Measurements from ENCODE around the gene MFSD8. TPM values are rescaled to one million over a fixed set of nuclear protein-coding genes. Genes with fewer than 3 reads are reported as not detected.

The MFSD8 gene
- total and polyA plus RNA-seq, 2 of the 8 experiments (the other 6 are each of a cell fraction or from before 2014, with no cell fraction given) = 9.2 to 15.8 TPM

DNA sequence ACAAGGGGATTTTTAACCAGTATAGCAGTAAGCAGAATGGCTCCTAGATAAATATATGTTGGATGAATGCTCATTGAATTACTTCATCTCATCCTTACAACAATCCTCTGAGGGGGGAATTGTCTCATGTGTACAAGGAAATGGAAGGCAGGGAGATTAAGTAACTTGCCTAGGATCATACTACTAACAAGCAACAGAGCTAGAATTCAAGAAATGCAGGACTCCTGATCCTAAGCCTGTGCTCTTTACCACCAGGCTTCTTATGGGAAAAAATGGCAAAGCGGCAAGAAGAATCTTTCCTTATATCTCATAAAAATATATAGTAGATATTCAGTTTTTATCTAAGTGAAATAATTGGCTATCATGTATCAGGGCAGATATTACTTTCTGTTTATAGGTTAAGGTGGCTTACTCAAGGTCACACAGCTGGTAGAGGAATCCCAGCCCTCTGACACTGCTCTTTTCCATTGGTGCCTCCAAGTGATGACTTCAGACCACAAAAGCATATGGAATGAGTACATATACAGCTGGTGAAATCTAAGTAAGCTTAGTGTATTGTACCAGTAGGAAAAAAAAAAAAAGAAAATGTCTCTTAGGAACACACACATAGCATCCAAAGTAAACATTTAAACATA, 2.3 kb upstream of the MFSD8 start:
- DNase-seq (ENCODE audit: low read depth in 1 of 2, low spot score in 2 of 2) = no peak
- H4K5ac ChIP-seq (ENCODE audit: insufficient read length, low read depth, low read length) = no peak overlapping the region
- no peak overlapping the region for H3K9ac ChIP-seq (replicated peaks in 1 of 4; ENCODE audit: extremely low read depth in 1 of 4, low read depth in 3 of 4, low read length in 3 of 4)
- no peak overlapping the region for H4K8ac ChIP-seq (ENCODE audit: extremely low read depth, insufficient read depth, low read length)
- no peak overlapping the region for H3K18ac ChIP-seq (ENCODE audit: extremely low read depth, low read length)
- H3K27ac ChIP-seq (ENCODE audit: low read depth, low read length) = no peak overlapping the region
- no peak overlapping the region for H2BK120ac ChIP-seq (replicated peaks; ENCODE audit: low read depth, low read length)
- H2AK5ac ChIP-seq (ENCODE audit: low read depth, low read length) = no peak overlapping the region
- no peak overlapping the region for H3K23ac ChIP-seq (ENCODE audit: insufficient read length)
- no peaks in the 10 kb centered on the region for H3K9me3 ChIP-seq (ENCODE audit: insufficient read depth in 2 of 2, low read depth in 1 of 2, low read length in 1 of 2)
- no peaks in the 10 kb centered on the region for H3K79me1 ChIP-seq (ENCODE audit: low read depth, low read length)
- 0 out of 2 replicates have a peak, but pooled peaks cover 2% of the 10 kb centered on the region for H3K23me2 ChIP-seq (ENCODE audit: low read depth, low read length)
- H3K14ac ChIP-seq (ENCODE audit: insufficient read length) = no peak overlapping the region
- H3K4me3 ChIP-seq (ENCODE audit: extremely low read depth in 1 of 4, insufficient read depth in 2 of 4, low read depth in 3 of 4, low read length in 4 of 4) = no peak overlapping the region
- no peak overlapping the region; a peak in 1 of 4 replicates for H3K4me2 ChIP-seq (ENCODE audit: insufficient read depth in 1 of 2, low read depth in 2 of 2, low read length in 2 of 2)
- H3K56ac ChIP-seq (replicated peaks; ENCODE audit: insufficient read length, low read depth, low read length) = no peak overlapping the region
- H4K20me1 ChIP-seq (replicated peaks in 1 of 2; ENCODE audit: control insufficient read depth in 1 of 2, insufficient read depth in 2 of 2, low read length in 2 of 2) = peaks cover 0 to 4% of the 10 kb centered on the region in 2 experiments
- 95% methylated on average over 1 of the region's 1 CpG; no CpG with 5 or more reads in 1 of the 2 experiments for WGBS, 2 experiments (ENCODE audit: extremely low coverage in 1 of 2, insufficient coverage in 1 of 2, insufficient read length in 1 of 2, insufficient replicate concordance in 2 of 2, low coverage in 1 of 2, low lambda C conversion rate in 2 of 2, missing lambda C conversion rate in 1 of 2)
- H2BK20ac ChIP-seq (ENCODE audit: low read length) = no peak overlapping the region
- no peaks in the 10 kb centered on the region for H3K36me3 ChIP-seq (ENCODE audit: control insufficient read depth in 2 of 4, insufficient read depth in 4 of 4, low read length in 3 of 4)
- FAIRE-seq = no peak
- H2AFZ ChIP-seq (ENCODE audit: low read length) = no peak overlapping the region
- H3K4me1 ChIP-seq (replicated peaks in 1 of 4; ENCODE audit: control insufficient read depth in 3 of 4, insufficient read depth in 4 of 4, low read length in 3 of 4) = peaks cover 0 to 5% (median 2%) of the 10 kb centered on the region in 4 experiments; a peak in 3 of 7 replicates
- CTCF ChIA-PET (ENCODE audit: partially characterized antibody) = interaction anchor here (0.6 to 1.5 kb wide), 5 partner anchors 85 to 1008 kb away, joined by 3 to 5 read pairs (median 3); no protein-coding TSS in a partner anchor
- no peak overlapping the region for H2BK5ac ChIP-seq (ENCODE audit: low read depth, low read length)
- no peak overlapping the region for H3K4ac ChIP-seq (replicated peaks; ENCODE audit: insufficient read length, low read depth, low read length)
- H3K79me2 ChIP-seq (ENCODE audit: control insufficient read depth in 1 of 2, insufficient read depth in 2 of 2, low read length in 2 of 2) = peaks cover 0 to 55% of the 10 kb centered on the region in 2 experiments; a peak in 3 of 4 replicates
- no peaks in the 10 kb centered on the region for H3K27me3 ChIP-seq (replicated peaks in 1 of 4; ENCODE audit: control insufficient read depth in 3 of 4, extremely low read depth in 1 of 4, insufficient read depth in 3 of 4, low read length in 3 of 4)
- POLR2A ChIA-PET (ENCODE audit: partially characterized antibody) = interaction anchor here (1.1 to 4.7 kb wide), 2 partner anchors 93 to 127 kb away, joined by 5 to 33 read pairs; partner anchors contain the start of gene LARP1B
- no peak overlapping the region for H4K91ac ChIP-seq (replicated peaks; ENCODE audit: insufficient read length, low read length)
- no peak overlapping the region for H2BK12ac ChIP-seq (ENCODE audit: low read depth, low read length)
- H2BK15ac ChIP-seq (ENCODE audit: low read length) = no peak overlapping the region
- TF ChIP-seq POU5F1 (IDR thresholded peaks at IDR 0.05; ENCODE audit: low read depth, low read length) = no peak
- no peak for TF ChIP-seq SIN3A (conservative IDR thresholded peaks at IDR 0.05 in 1 of 2, IDR thresholded peaks at IDR 0.05 in 1 of 2; ENCODE audit: low read depth in 1 of 2, low read length in 2 of 2)
- no peak for TF ChIP-seq BRCA1 (IDR thresholded peaks at IDR 0.05; ENCODE audit: low read depth, low read length)
- no peak for TF ChIP-seq RXRA (IDR thresholded peaks at IDR 0.05; ENCODE audit: insufficient read depth, low read depth, low read length)
- no peak for TF ChIP-seq JUN (IDR thresholded peaks at IDR 0.05; ENCODE audit: low read depth, low read length)
- no peak for TF ChIP-seq JUND (IDR thresholded peaks at IDR 0.05; ENCODE audit: low read length)
- TF ChIP-seq CEBPB (IDR thresholded peaks at IDR 0.05; ENCODE audit: low read depth, low read length) = no peak
- TF ChIP-seq SAP30 (IDR thresholded peaks at IDR 0.05; ENCODE audit: insufficient read depth, insufficient replicate concordance, low read length) = no peak
- no peak for TF ChIP-seq NANOG (IDR thresholded peaks at IDR 0.05; ENCODE audit: insufficient read depth, low read depth, low read length, poor library complexity, severe bottlenecking)
- TF ChIP-seq FOSL1 (IDR thresholded peaks at IDR 0.05; ENCODE audit: insufficient read depth, low read depth, low read length) = no peak
- TF ChIP-seq CHD2 (IDR thresholded peaks at IDR 0.05; ENCODE audit: low read length) = no peak
- no peak for TF ChIP-seq HDAC6 (IDR thresholded peaks at IDR 0.05; ENCODE audit: low read depth, low read length)
- TF ChIP-seq POLR2A (IDR thresholded peaks at IDR 0.05; ENCODE audit: control extremely low read depth in 1 of 2, low read depth in 2 of 2, low read length in 2 of 2) = no peak

Measured in H1 (cell line).